Measurements from ENCODE around the gene MYT1.
A peak's percentile ranks its signal among the peaks of the same experiment; 100 is the strongest.

- 0 out of 2 replicates have a peak, but pooled peaks have one; percentile 72 for TF ChIP-seq ZNF274 (CRISPR knock-in tag; IDR thresholded peaks at IDR 0.05)
- no peak for TF ChIP-seq DR1 (CRISPR knock-in tag; IDR thresholded peaks at IDR 0.05)
Measured at GRCh38 chr20:64189986-64190385, 25.7 kb downstream of the MYT1 start.

Data from HepG2 (cell line).